SKM-1 treated with dmso at 0.1 percent for 144 hours (cell line): ENCODE results near the gene PNPLA7.

ENCODE experiments used
- DNase-seq: peaks from one replicate; lab custom pipeline; 2025; ENCODE audit not compliant: unreplicated experiment; lab: John Stamatoyannopoulos, UW

PNPLA7 gene

GRCh38 chr9:137462986-137463930 is 86.9 kb downstream of the PNPLA7 start:
- DNase-seq = no peak

GRCh38 chr9:137462396-137462985 is 87.7 kb downstream of the PNPLA7 start:
- DNase-seq = no peak

- no peak for DNase-seq
Measured at GRCh38 chr9:137461663-137462395, 88.4 kb downstream of the PNPLA7 start.

DNA sequence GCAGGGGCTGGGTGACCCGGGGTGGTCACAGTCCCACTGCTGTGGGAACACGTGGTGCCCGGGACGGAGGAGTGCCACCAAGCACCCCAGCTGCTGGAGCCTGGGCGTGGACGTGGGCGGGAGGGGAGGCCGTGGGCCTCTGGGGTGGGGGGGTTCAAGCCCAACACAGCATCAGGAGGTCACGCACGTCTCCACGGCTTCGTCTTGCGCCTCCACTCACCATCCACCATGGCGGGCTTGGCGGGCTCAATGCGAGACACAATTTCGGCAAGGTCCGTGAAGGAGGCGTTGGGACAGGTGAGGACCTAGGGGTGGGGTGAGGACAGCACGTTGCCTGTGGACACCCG is 88.9 kb downstream of the PNPLA7 start:
- no peak for DNase-seq

DNA sequence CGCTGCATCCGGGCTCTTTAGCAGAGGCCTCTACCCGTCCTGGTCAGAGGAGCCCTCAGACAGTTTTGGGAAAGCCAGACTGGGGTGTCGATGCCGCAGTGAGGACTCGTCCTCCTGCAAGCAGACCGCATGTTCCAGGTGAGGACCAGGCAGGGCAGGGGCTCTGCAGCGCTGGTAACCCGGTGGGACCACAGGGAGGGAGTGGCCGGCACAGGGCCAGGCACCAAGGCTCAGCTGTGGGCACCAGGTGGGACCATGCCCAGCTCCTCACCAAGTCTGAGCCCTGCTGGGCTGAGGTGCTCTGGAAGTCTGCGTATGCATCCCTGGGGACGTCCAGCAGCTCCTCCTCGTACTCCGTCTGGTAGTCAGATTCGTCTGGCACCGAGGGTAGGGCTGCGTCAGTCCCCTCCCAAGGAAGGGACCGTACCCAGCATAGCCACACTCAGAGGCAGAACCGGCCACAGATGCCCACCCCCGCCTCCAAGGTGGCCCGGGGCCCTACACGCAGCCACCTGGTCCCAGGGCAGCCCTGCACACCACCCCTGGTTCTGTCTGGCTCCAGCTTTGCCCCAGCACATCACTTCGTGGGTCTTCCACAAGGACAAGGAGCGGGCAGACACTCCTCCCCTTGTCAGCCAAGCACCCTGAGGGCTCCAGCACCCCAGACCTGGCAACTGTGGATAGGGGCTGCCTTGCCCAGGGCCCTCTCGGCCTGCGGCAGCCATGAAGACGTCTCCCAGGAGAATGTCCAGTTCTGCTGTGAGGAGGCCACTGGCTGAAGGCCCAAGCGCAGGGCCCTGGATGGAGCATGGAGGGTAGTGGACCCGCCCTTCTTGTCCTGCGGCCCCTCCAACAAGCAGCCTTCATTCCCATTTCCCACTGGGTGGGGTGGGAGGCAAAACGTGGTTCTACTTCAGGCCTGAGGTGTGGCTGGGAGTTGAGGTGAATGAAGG is 89.6 kb downstream of the PNPLA7 start:
- DNase-seq = no peak

DNA sequence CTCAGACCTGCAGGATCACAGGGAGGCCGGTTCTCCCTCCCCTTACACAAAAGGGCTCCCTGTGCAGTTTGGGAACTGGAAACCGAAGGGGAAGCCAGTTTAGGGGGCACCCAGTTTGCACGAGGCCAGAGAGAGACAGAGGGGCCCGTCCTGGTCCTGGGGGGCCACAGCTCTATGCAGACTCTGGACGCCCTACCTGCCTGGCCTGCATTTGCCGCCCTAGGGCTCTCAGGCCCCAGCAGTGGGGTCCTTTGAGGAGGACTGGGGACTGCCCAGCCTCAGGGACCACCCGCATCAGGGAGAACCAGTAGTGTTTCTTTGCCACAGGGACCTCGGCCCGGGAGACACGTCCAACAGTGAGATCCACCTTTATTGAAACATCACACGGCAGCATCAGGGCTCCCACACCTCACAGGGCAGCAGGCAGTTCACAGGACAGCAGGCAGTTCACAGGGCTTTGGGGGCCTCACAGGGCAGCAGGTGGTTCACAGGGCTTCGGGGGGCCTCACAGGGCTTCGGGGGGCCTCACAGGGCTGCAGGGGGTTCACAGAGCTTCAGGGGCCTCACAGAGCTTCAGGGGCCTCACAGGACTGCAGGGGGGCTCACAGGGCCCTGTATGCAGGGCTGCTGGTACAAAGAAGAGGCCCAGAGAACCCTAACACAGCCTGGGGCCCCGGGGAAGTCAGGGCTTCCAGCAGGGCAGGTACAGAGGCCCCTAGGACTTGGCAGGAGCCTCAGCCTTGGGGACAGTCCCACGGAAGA is 90.4 kb downstream of the PNPLA7 start:
- no peak for DNase-seq

- DNase-seq = peak; percentile 87
Measured at GRCh38 chr9:137459152-137459600, 91.0 kb downstream of the PNPLA7 start, which contains the start of gene NSMF. Gene NSMF (minus strand): TSS chr9:137459334. CDS start chr9:137459102, 232 bp downstream.

GRCh38 chr9:137458194-137459151 is 91.7 kb downstream of the PNPLA7 start:
- DNase-seq = no peak

DNA sequence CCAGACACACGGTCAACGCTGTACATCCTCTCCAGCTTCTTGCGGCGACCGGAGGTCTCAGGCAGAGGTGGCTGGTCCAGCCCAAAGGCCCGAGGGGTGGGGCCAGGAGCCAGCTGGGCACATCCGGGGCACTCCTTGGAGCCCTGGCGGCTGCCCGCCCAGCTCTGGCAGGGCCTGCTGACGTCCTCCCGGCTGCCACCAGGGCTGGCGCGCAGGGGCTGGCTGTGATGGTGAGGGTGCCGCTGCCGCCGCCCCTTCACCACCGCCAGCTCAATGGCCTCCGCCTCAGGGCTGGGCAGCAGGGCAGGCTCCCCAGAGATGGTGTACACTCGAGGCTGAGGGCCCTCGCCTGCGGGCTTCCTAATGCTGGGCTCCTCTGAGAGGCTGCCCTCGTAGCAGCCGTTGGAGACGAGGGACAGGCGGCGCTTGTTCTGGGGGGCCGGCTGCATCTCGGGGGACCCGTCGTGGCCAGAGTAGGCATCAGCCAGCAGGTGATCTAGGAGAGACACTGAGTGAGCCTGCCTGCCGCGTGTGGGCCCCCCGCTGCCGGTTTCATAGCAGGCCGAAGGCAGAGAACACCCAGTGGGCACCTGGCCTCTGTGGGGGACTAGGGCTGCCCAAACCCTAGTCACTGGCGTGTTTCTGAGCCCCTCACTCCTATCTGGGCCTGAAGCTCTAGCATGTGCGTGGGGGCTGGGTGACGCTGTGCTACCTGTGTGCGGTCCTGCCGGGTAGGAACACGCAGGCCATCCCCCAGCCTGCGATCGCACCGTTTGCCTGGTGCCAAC is 92.6 kb downstream of the PNPLA7 start:
- DNase-seq = no peak

- no peak for DNase-seq
Measured at GRCh38 chr9:137456864-137457405, 93.3 kb downstream of the PNPLA7 start.

DNA sequence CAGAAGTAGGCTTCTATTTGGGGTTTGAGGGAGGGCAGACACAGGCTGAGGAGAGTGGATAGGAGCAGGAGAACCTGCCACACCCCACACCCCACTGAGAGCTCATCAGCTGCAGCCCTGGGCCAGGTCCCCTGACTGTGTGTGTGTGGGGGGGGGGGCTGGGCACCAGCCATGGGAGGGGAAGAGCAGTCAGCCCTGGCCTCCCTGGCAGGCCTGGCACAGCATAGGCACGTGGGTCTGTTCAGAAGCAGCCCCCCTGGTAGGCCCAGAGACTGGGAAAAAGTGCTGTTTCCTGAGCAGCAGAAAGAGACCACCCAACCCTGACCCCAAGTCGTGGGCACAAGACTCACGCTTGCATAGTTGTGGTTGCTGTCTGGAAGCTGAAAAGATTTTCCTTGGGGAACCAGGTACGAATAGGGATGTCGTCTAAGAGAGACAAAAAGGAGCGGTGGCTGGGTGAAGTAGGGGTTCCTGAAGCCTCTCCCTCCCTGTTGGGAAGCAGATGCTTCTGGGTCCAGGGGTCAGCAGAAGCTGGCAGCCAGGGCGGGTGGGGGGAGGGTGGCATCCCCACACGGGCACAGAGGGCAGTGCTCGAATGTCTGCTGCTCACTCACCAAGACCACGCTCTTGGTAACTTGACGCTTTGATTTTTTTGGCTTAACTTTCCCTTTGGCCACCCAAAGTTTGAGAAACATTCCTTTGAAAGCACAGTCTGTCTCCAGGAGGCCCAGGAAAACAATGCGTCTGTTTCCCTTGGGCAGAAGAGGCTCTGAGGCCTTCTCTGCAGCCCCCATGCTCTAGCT is 93.9 kb downstream of the PNPLA7 start:
- no peak for DNase-seq

DNA sequence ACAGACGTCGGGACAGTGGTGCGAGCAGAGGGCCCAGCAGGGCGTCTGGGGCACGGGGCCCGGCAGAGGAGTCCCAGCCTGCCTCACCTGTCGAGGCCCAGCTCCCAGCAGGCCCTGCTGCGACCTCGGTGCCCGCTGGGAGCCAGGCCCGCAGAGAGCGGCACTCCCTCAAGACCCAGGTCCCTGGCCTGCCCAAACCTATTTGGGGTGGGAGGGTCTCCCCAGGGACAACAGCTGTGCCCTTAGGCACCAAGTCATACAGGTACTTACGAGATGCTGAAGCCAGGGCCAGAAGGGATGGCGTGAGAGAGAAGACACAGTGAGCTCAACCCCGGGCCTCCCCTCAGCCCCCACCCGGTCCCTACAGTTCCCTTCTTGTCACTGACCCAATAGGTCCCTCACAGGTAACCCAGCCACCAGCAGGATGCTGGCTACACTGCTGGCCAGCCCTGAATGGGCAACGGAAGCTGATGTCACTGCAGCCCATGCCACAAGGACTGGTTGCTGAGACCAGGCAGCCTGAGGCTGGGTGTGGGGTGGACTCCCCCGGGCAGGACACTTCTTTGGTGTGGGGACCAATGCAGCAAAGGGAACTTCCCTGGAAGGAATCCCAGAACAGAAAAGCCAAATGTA is 94.7 kb downstream of the PNPLA7 start:
- DNase-seq = no peak

DNA sequence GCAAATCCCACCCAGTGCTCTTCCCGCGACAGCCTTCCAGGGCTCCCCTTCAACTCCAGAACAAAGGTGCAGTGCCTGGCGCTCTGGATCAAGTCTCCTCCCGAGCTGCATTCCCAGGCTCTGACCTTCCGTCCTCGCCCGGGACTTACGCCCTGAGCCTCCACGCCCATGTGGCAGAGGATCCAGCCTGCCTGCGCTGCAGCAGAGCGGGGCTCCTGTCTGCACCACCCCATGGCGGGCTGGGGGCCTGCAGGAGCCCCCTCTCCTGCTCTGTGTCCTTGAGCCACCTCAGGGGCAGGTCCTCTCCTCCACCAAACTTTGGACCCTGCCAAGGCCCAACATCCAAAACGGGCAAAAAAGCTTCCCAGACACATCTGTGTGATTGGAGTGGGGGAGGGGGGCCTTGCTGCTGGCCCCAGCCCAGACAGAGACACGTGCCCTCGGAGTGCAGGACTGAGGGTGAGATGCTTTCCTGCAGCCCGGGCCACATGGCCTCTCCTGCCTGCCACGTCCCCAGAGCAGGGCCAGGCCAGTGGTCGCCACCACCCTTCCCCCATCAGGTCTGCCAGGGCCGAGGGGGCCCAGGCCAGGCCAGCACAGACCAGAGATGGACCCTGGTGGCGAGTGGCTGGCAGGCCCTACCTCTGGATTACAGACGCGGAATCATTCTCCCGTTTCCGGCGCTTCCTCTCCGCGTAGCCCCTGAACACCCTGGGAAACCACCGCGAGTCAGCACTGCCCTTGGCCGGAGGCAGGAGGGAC is 95.4 kb downstream of the PNPLA7 start:
- no peak for DNase-seq

- no peak for DNase-seq
Measured at GRCh38 chr9:137454145-137454596, 96.0 kb downstream of the PNPLA7 start.

GRCh38 chr9:137453643-137454081 is 96.5 kb downstream of the PNPLA7 start:
- DNase-seq = peak; percentile 47
